SH-SY5Y (cell line): ENCODE measurements around the gene PPP1R27.

ENCODE experiments used
- GATA2 ChIP-seq: IDR thresholded peaks from 2 replicates; pipeline ENCODE4 v1.6.1; 2011; ENCODE audit warnings: mild to moderate bottlenecking, low read depth, low read length
- GATA3 ChIP-seq: IDR thresholded peaks from 2 replicates; pipeline ENCODE4 v1.6.1; 2011; ENCODE audit warnings: low read depth, mild to moderate bottlenecking, low read length, moderate library complexity

GRCh38 chr17:81870131-81870980 lies 35.5 kb upstream of the PPP1R27 start:
- TF ChIP-seq GATA2 (no peak), GATA3 (no peak)
